Endothelial cell of umbilical vein (primary cell): Measurements from ENCODE around the gene ASXL1. TPM values are rescaled to one million over a fixed set of nuclear protein-coding genes. Genes with fewer than 3 reads are reported as not detected.

ENCODE experiments used
- BruUV-seq: library from RNA; stranded (reverse); fragments of 400-500 nt; replicated peaks from 2 replicates; lab custom pipeline; 2021; lab: Mats Ljungman, UMichigan
- CTCF ChIA-PET: fragments of 300-600, 350-600 bp; sonication (Branson Sonifier 250); formaldehyde crosslinking; loops from one replicate; lab custom pipeline; 2021; ENCODE audit warnings: antibody characterized with exemption, inconsistent platforms; lab: Charles Lee
- POLR2A ChIA-PET: fragments of 300-600, 350-600 bp; sonication (Branson Sonifier 250); formaldehyde crosslinking; loops from one replicate; lab custom pipeline; 2021; ENCODE audit warnings: antibody characterized with exemption, inconsistent platforms; lab: Charles Lee
- DNase-seq: peaks from one replicate; pipeline ENCODE4 v3.0.0-alpha.2; 2011; ENCODE audit warnings: low read depth, low spot score
- FAIRE-seq: peaks from 2 replicates; lab custom pipeline; 2011; peaks lifted over from hg19 to GRCh38; lab: Jason Lieb, UNC
- H2AFZ ChIP-seq: 2 replicates; pipeline ENCODE4 v1.6.0; 2012; ENCODE audit warnings: low read depth, low read length, control low read depth, inconsistent platforms
- H3K27ac ChIP-seq: 2 replicates; pipeline ENCODE4 v1.5.1; 2011; ENCODE audit warnings: low read depth, mild to moderate bottlenecking, control low read depth, low read length, moderate library complexity; ENCODE audit not compliant: insufficient read depth
- H3K27me3 ChIP-seq, 2 experiments: 2 replicates each; pipeline versions ENCODE4 v1.6.0 to v1.6.1; 2011; ENCODE audit warnings: low read length in 2 of 2, mixed read lengths in 1 of 2; ENCODE audit not compliant: control insufficient read depth in 2 of 2, insufficient read depth in 2 of 2
- H3K36me3 ChIP-seq, 2 experiments: 2 replicates in 1 of 2; 3 replicates in 1 of 2; pipeline ENCODE4 v1.5.1; 2011; ENCODE audit warnings: low read length in 2 of 2, mild to moderate bottlenecking in 1 of 2, moderate library complexity in 1 of 2; ENCODE audit not compliant: control insufficient read depth in 2 of 2, insufficient read depth in 2 of 2; ENCODE audit errors: extremely low read depth in 1 of 2
- H3K4me1 ChIP-seq: 3 replicates; pipeline ENCODE4 v1.5.1; 2011; ENCODE audit warnings: mild to moderate bottlenecking, low read length; ENCODE audit not compliant: control insufficient read depth, insufficient read depth; ENCODE audit errors: extremely low read depth
- H3K4me2 ChIP-seq: 2 replicates; pipeline ENCODE4 v1.6.1; 2011; ENCODE audit warnings: low read length, control low read depth, mixed read lengths; ENCODE audit not compliant: insufficient read depth
- H3K4me3 ChIP-seq, 3 experiments: fragments of 200-600 bp in 1 of 3; sonication (generic), shearing (Covaris generic) in 1 of 3; replicated peaks in 1 of 3; 2 replicates each; pipeline ENCODE4 v1.5.1; 2011 to 2016; ENCODE audit warnings: control low read depth in 3 of 3, low read length in 3 of 3, mild to moderate bottlenecking in 2 of 3, inconsistent platforms in 1 of 3, low read depth in 1 of 3, moderate library complexity in 1 of 3; ENCODE audit not compliant: insufficient read depth in 1 of 3
- H3K79me2 ChIP-seq: 2 replicates; pipeline ENCODE4 v1.6.0; 2012; ENCODE audit warnings: low read length, inconsistent platforms; ENCODE audit not compliant: control insufficient read depth, insufficient read depth
- H3K9ac ChIP-seq: replicated peaks from 2 replicates; pipeline ENCODE3; 2011; ENCODE audit warnings: low read length, control low read depth; ENCODE audit not compliant: insufficient read depth; ENCODE audit errors: extremely low read depth
- H3K9me1 ChIP-seq: replicated peaks from 3 replicates; pipeline ENCODE4 v1.6.0; 2011; ENCODE audit warnings: mild to moderate bottlenecking, low read length; ENCODE audit not compliant: control insufficient read depth, insufficient read depth; ENCODE audit errors: extremely low read depth
- H3K9me3 ChIP-seq: replicated peaks from 2 replicates; pipeline ENCODE4 v1.5.1; 2012; ENCODE audit warnings: low read length, inconsistent platforms; ENCODE audit not compliant: control insufficient read depth, insufficient read depth
- H4K20me1 ChIP-seq: replicated peaks from 2 replicates; pipeline ENCODE3; 2011; ENCODE audit warnings: mild to moderate bottlenecking, low read length; ENCODE audit not compliant: control insufficient read depth, insufficient read depth; ENCODE audit errors: extremely low read depth
- EZH2 ChIP-seq: IDR thresholded peaks from 2 replicates; pipeline ENCODE4 v1.6.1; 2012; ENCODE audit warnings: borderline replicate concordance, low read depth, mild to moderate bottlenecking, moderate library complexity, low read length, inconsistent platforms; ENCODE audit not compliant: severe bottlenecking
- FOS ChIP-seq: IDR thresholded peaks from 2 replicates; pipeline ENCODE4 v1.6.1; 2011; ENCODE audit warnings: mild to moderate bottlenecking, low read length, moderate library complexity, borderline replicate concordance; ENCODE audit not compliant: insufficient read depth
- GATA2 ChIP-seq: IDR thresholded peaks from 2 replicates; pipeline ENCODE4 v1.7.0; 2011; ENCODE audit warnings: low read depth, mild to moderate bottlenecking, moderate library complexity, mixed read lengths, low read length; ENCODE audit not compliant: insufficient read length, insufficient read depth
- JUN ChIP-seq: IDR thresholded peaks from 2 replicates; pipeline ENCODE4 v1.6.1; 2011; ENCODE audit warnings: borderline replicate concordance, low read depth; ENCODE audit not compliant: insufficient read length, insufficient read depth
- MYC ChIP-seq: IDR thresholded peaks from one replicate; pipeline ENCODE4 v1.6.1; 2011; ENCODE audit warnings: mild to moderate bottlenecking, low read depth, low read length
- POLR2A ChIP-seq: IDR thresholded peaks from 2 replicates; pipeline ENCODE4 v1.6.1; 2012; ENCODE audit warnings: low read depth, mild to moderate bottlenecking, control low read depth, low read length
- POLR2AphosphoS5 ChIP-seq: IDR thresholded peaks from 2 replicates; pipeline ENCODE4 v1.6.1; 2012; ENCODE audit warnings: low read depth, mild to moderate bottlenecking, control low read depth, low read length, moderate library complexity; ENCODE audit not compliant: insufficient read depth
- dilution Hi-C: fragments of 300-500 bp; cut with MboI; formaldehyde crosslinking; loops from one replicate; pipeline ENCODE4 v1.15.0; 2019; ENCODE audit warnings: low sequenced_read_pairs; ENCODE audit not compliant: extremely low pct_ligation_motif_present
- intact Hi-C: fragments of 100-400 bp; cut with micrococcal nuclease; formaldehyde crosslinking; loops from one replicate; pipeline ENCODE4 v1.10.0; 2022
- polyA plus RNA-seq, 4 experiments: library from polyadenylated mRNA; depleted of rRNA in 3 of 4; stranded (reverse) in 3 of 4; unstranded in 1 of 4; fragments of >200 nt; gene quantifications; 2 replicates each; pipeline versions ENCODE4 v1.2.1 to v1.2.3, GENCODE V29; 2011 to 2012; ENCODE audit warnings: missing spikeins in 1 of 4
- total RNA-seq: library from RNA; stranded (reverse); gene quantifications from 2 replicates; pipeline ENCODE4 v1.2.3, GENCODE V29; 2021
- TF ChIP-seq, protein P1 (sequence below), 2 donors: IDR thresholded peaks; 1 replicate in 1 of 2; 2 replicates in 1 of 2; pipeline ENCODE4 v1.5.1; 2011; ENCODE audit warnings: low read length in 2 of 2, mild to moderate bottlenecking in 2 of 2, moderate library complexity in 2 of 2, control low read depth in 1 of 2, inconsistent platforms in 1 of 2, low read depth in 1 of 2; ENCODE audit not compliant: insufficient read depth in 1 of 2; ENCODE audit errors: extremely low read depth in 1 of 2
- TF ChIP-seq, protein P2 (sequence below): IDR thresholded peaks from 2 replicates; pipeline ENCODE4 v1.6.1; 2011; ENCODE audit not compliant: insufficient read depth, insufficient read length

The ASXL1 gene
- total and polyA plus RNA-seq, 2 donors (not counting 3 experiments of a cell fraction or from before 2014, with no cell fraction given), result 45.4 to 101 TPM

DNA sequence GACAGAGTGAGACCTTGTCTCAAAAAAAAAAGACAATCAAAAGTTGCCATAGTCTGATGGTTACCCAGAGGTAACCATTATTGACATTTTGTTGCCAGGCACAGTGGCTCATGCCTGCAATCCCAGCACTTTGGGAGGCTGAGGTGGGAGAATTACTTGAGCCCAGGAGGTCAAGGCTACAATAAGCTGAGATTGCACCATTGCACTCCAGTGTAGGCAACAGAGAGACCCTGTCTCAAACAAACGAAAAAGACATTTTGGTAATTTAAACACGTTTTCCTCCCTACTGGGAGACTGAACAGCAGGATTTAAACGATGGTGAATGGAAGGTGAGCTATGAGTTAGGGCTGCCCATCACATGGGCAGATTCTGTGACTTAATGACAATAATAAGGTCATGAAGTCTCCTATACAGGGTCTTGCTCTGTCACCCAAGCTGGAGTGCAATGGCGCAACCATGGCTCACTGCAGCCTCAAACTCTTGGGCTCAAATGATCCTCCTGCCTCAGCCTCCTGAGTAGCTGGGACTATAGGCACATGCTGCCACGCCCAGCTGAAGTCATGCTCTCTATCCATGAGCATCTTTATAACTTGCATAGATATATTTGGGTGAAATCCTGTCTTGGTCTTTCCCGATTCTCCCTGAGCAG is 4.2 kb upstream of the ASXL1 start:
- no peak overlapping the region for H3K4me3 ChIP-seq
- intact Hi-C loops, result no loop called here
- DNase-seq (no peak), FAIRE-seq (no peak)
- H4K20me1 ChIP-seq, result no peaks in the 10 kb centered on the region
- no peaks in the 10 kb centered on the region for H3K36me3 ChIP-seq
- no peaks in the 10 kb centered on the region for H3K9me3 ChIP-seq
- ChIA-PET CTCF (no interaction called here), POLR2A (no interaction called here)
- H3K27me3 ChIP-seq, result no peaks in the 10 kb centered on the region
- H3K4me1 ChIP-seq, result peaks cover 19% of the 10 kb centered on the region
- no peaks in the 10 kb centered on the region for H3K9me1 ChIP-seq
- peaks cover 4% of the 10 kb centered on the region for H3K79me2 ChIP-seq
- TF ChIP-seq, protein P1, sequence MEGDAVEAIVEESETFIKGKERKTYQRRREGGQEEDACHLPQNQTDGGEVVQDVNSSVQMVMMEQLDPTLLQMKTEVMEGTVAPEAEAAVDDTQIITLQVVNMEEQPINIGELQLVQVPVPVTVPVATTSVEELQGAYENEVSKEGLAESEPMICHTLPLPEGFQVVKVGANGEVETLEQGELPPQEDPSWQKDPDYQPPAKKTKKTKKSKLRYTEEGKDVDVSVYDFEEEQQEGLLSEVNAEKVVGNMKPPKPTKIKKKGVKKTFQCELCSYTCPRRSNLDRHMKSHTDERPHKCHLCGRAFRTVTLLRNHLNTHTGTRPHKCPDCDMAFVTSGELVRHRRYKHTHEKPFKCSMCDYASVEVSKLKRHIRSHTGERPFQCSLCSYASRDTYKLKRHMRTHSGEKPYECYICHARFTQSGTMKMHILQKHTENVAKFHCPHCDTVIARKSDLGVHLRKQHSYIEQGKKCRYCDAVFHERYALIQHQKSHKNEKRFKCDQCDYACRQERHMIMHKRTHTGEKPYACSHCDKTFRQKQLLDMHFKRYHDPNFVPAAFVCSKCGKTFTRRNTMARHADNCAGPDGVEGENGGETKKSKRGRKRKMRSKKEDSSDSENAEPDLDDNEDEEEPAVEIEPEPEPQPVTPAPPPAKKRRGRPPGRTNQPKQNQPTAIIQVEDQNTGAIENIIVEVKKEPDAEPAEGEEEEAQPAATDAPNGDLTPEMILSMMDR (IDR thresholded peaks at IDR 0.05; ENCODE audit: extremely low read depth in 1 of 2, insufficient read depth in 1 of 2, low read depth in 1 of 2, low read length in 2 of 2), result no peak
- no peak for TF ChIP-seq GATA2
- TF ChIP-seq MYC, result no peak
- no peak for TF ChIP-seq JUN
- no peak for TF ChIP-seq EZH2
- TF ChIP-seq, protein P2, sequence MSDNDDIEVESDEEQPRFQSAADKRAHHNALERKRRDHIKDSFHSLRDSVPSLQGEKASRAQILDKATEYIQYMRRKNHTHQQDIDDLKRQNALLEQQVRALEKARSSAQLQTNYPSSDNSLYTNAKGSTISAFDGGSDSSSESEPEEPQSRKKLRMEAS, result no peak
- TF ChIP-seq POLR2AphosphoS5, result no peak
- no peak for TF ChIP-seq FOS
- TF ChIP-seq POLR2A, result no peak
- no peak overlapping the region for H3K27ac ChIP-seq
- H3K9ac ChIP-seq, result no peak overlapping the region
- no peak overlapping the region for H3K4me2 ChIP-seq
- no TSS peak for BruUV-seq
- H2AFZ ChIP-seq, result no peak overlapping the region
- dilution Hi-C loops, result no loop called here
